ENCODE results near the gene LRP8.

- TF ChIP-seq REST (IDR thresholded peaks at IDR 0.05; ENCODE audit: insufficient read depth in 1 of 2, low read depth in 2 of 2, low read length in 2 of 2) (no peak), SIN3A (IDR thresholded peaks at IDR 0.05; ENCODE audit: borderline replicate concordance, insufficient read depth, low read length) (no peak)
Measured at GRCh38 chr1:53214376-53214940, 113.4 kb downstream of the LRP8 start.
